Stimulated activated CD8-positive, alpha-beta memory T cell treated with anti-CD3 and anti-CD28 coated beads, Interleukin-15, amount 100 ng/mL, for 48 hours (primary cell): Measurements from ENCODE around the gene CCSER1.
A peak's percentile ranks its signal among the peaks of the same experiment; 100 is the strongest.

Experiments used
- DNase-seq, 2 donors: peaks; one replicate each; pipeline ENCODE4 v3.0.0-alpha.2; 2020; ENCODE audit warnings: low read depth in 2 of 2

The CCSER1 gene

GRCh38 chr4:90127223-90127705 is at the start of gene CCSER1:
Gene CCSER1, plus strand, starts transcription at chr4:90127394.
- DNase-seq = peak in 1 of 2 donors; percentile 11

- no peak for DNase-seq
Measured at GRCh38 chr4:90078440-90078839, 48.8 kb upstream of the CCSER1 start.

GRCh38 chr4:90080116-90080515 is 47.1 kb upstream of the CCSER1 start:
- DNase-seq = no peak

- DNase-seq = no peak
Measured at GRCh38 chr4:90081432-90082144, 45.6 kb upstream of the CCSER1 start.

- no peak for DNase-seq
Measured at GRCh38 chr4:90082449-90082848, 44.7 kb upstream of the CCSER1 start.

GRCh38 chr4:90084277-90084966 is 42.8 kb upstream of the CCSER1 start:
- DNase-seq = no peak

- no peak for DNase-seq
Measured at GRCh38 chr4:90084967-90085295, 42.3 kb upstream of the CCSER1 start.

GRCh38 chr4:90093526-90093925 is 33.7 kb upstream of the CCSER1 start:
- no peak for DNase-seq

- no peak for DNase-seq
Measured at GRCh38 chr4:90095000-90095399, 32.2 kb upstream of the CCSER1 start.

GRCh38 chr4:90099812-90100211 is 27.4 kb upstream of the CCSER1 start:
- DNase-seq = no peak

GRCh38 chr4:90103991-90104390 is 23.2 kb upstream of the CCSER1 start:
- no peak for DNase-seq

GRCh38 chr4:90105274-90105673 is 21.9 kb upstream of the CCSER1 start:
- no peak for DNase-seq

- no peak for DNase-seq
Measured at GRCh38 chr4:90112715-90113114, 14.5 kb upstream of the CCSER1 start.

GRCh38 chr4:90113881-90114457 is 13.2 kb upstream of the CCSER1 start:
- DNase-seq = no peak

- DNase-seq = no peak
Measured at GRCh38 chr4:90118527-90119195, 8.5 kb upstream of the CCSER1 start.

- no peak for DNase-seq
Measured at GRCh38 chr4:90120037-90120436, 7.2 kb upstream of the CCSER1 start.

GRCh38 chr4:90120815-90121214 is 6.4 kb upstream of the CCSER1 start:
- DNase-seq = no peak

GRCh38 chr4:90121676-90122354 is 5.4 kb upstream of the CCSER1 start:
- no peak for DNase-seq

- DNase-seq = no peak
Measured at GRCh38 chr4:90122355-90122748, 4.8 kb upstream of the CCSER1 start.

GRCh38 chr4:90124276-90124675 is 2.9 kb upstream of the CCSER1 start:
- DNase-seq = no peak

- no peak for DNase-seq
Measured at GRCh38 chr4:90126805-90127204, 389 bp upstream of the CCSER1 start.
